NCI-H1105 treated with DMSO at 0.1 percent for 48 hours (cell line): ENCODE data around the gene NT5DC3.

Experiments used
- DNase-seq: peaks from one replicate; lab custom pipeline; 2025; lab: John Stamatoyannopoulos, UW

Gene NT5DC3

DNA sequence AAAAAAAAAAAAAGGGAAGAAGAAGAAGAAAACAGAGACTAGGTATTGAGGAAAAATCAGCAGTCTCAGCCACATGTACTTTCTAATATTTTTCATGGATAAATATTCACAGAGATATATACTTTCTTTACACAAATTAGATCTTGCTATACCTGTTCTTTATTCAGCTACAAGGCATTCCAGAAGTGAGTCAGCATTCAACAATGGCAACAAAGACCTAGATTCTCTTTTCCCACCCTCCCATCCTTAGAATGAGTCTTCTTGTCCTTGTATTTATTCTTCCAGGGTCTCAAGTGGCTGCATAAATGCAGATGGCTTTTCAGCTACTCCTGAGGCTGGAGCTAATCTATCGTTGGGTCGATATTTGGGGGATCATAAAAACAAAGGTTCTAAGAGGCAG is 93.0 kb downstream of the NT5DC3 start:
- DNase-seq = no peak

DNA sequence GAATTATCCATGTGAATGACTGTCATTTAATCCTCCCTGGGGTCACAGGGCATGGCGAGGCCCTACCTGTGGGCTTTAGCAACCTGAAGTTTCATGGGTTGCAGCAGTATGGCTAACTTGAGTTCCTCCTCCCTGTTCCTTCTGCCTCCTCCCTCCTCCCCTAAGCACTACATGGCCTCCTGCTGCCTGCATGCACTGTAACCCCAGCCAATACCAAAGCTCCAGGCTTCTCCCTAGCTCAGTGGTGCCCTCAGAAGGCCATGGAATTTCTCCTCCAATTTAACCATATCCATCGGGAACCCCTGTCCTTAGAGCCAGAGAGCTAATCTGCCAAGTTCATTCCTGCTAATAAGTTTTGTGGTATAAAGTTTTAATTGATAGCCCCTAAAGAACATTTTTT is 95.1 kb downstream of the NT5DC3 start:
- no peak for DNase-seq

DNA sequence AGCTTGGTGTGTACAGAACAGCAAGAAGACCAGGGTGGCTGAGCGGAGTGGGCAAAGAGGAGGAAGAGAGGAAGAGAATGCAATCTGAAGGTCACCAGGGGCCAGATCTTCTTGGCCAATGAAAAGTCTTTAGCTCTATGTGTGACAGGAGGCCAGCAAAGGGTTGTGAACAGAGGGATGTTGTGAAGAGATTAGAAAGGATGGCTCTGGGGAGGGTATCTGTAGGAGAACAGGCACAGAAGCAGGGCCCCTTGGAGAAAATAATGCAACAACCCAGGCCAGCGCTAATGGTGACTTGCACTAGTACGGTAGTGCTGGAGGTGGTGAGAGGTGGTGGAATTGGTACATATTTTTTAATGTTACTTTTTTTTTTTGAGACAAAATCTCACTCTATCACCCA is 97.2 kb downstream of the NT5DC3 start:
- no peak for DNase-seq

DNA sequence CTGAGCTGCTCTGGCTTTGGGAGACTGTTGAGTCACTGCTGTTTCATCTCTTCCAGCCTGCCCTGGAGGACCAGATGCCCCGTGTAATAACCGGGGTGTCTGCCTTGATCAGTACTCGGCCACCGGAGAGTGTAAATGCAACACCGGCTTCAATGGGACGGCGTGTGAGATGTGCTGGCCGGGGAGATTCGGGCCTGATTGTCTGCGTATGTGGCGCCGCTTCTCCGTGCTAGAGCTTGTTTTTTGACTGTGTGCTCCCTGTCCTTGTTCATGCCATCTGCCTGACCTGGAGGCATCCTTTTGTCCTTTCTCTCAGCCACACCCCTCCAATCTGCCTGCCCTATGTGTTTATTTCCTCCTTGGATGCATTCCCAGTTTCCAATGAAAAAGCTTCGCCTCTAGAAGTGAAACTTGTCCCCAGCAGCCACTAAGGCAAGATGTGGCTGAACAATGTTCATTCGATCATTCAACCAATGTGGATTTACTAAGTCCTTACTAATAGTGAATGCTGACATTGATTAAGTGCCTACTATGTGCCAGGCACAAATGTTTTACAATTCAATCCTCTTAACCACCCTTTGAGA is 98.6 kb downstream of the NT5DC3 start:
- DNase-seq = peak; percentile 97

DNA sequence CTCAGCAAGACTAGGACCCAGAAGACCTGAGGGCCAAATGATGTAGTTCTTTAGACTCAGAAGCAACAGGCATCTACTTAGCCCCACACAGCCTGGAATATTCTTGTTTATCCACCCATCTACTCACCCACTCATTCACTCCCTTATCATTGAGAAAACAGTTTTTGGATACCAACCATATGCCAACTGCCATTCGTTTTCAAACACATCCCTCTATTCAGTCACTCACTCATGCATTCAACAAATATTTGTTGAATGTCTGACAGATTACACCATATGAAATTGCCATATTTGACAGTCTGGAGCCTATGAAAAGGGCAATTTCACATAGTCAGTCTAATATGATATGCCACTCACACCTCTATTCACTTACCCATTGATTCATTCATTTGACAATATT is 103.2 kb downstream of the NT5DC3 start:
- no peak for DNase-seq

DNA sequence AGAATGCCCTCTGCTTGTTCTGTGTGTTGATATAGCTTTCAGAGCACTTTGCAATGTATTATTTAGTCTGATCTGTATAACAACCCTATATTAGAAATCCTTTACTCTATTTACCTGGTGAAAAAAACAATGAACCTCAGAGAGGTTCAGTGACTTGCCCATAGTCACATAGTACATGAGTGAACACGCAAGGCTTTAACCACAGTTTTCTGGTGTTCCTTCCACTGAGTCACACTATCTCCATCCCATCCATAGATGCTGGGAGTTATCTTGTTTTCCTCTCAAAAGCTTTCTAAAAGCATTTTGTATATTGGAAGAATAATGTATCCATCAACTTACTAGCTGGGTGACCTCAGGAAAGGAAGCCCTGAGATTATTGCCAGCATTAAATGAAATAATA is 104.5 kb downstream of the NT5DC3 start:
- DNase-seq = no peak

DNA sequence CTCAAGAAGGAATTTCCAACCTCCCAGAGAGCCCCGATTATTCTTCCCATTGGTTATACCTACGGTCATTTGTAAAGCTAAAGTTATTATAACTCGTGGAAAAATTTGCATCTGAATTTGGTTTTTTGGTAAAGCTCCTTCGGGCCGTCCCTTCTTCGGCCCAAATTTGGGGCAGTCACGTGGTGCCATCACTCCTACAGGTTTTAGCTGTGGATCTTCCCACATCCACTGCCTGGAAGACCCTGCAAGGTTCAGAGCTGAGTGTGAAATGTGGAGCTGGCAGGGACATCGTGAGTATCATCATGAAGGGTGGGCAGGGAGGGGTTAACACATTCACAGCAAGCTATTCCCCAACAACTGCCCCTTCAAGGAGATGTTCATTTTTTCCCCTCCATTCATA is 105.7 kb downstream of the NT5DC3 start:
- DNase-seq = no peak

DNA sequence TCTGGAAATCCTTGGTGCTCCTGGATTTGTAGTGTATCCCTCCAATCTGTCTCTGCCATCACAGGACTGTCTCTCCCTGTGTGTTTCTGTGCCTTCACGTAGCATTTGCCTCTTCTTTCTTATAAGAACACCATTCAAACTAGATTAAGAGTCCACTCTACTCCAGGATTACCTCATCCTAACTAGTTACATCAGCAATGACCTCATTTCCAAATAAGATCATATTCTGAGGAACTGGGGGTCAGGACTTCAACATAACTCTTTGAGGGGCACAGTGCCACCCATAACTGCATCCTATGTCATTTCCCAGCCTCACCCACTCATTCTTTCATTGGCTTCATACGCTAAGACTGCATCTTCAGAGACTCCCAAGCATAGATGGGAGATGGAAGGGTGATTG is 106.2 kb downstream of the NT5DC3 start:
- no peak for DNase-seq

DNA sequence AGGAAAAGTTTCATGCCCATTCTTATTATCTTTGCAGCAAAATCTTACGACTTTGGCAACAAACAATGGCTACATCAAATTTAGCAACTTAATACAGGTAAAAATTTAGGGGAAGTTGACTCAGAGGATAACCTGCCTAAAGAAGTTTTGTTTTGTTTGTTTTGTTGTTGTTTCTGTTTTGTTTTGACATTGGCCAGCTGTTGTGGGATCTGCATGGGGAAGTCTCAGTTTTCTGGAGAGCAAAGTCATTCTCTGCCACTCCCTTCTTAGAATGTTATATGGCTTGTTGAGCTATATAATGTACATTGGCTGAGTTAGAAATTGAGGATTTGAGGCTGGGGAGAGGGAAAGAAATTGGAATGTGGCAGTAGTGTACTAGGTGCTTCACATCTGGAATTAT is 109.5 kb downstream of the NT5DC3 start:
- DNase-seq = no peak

DNA sequence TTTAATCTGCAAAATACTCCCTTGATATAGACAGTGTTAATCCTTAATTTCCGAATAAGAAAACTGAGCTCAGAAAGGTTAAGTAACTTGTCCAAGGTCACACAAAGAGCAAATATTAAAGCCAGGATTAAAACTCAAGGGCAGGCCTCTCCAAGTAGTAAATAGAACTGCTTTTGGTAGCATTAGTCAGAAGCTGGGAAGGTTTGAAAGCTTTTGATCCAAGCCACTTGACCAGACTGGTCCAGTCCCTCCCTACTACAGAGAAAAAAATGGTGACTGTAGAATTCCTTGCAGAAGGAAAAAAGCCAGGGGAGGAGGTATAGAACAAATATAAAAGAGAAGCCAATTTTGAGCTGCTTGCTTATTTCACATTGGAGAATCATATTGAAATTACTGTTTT is 111.5 kb downstream of the NT5DC3 start:
- no peak for DNase-seq

DNA sequence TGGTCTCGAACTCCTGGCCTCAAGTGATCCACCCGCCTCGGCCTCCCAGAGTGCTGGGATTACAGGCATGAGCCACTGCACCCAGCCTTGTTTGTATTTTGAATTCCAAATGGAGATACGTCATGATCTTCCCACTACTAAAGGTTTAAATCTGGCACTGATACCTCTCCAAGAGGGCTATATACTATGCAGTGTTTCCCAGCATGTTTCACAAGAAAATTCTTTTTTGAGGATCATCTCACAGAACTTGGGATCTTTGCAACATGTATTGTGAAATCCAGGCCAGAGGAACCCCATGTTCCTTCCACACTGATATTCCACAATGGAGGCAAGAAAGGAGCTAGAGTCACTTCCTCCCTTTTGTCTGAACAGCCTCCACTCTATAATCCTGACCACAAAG is 112.7 kb downstream of the NT5DC3 start:
- no peak for DNase-seq

DNA sequence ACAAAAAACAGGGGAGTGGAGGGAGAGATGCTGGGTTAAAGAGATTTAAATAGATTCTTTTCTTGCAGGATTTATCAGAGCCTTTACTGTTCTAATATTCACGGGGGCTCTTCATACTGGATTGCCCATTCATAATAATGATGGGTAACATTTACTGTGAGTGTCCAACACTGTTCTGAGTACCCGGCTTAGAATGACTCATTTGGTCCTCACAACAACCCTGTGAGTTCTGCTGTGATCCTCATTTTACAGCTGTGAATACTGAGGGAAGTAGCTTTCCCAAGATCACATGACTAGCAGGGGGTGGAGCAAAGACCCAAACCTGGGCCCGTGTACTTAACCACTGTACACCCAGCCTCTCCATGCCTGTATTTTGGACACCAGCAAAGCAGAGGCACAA is 113.4 kb downstream of the NT5DC3 start:
- DNase-seq = no peak

DNA sequence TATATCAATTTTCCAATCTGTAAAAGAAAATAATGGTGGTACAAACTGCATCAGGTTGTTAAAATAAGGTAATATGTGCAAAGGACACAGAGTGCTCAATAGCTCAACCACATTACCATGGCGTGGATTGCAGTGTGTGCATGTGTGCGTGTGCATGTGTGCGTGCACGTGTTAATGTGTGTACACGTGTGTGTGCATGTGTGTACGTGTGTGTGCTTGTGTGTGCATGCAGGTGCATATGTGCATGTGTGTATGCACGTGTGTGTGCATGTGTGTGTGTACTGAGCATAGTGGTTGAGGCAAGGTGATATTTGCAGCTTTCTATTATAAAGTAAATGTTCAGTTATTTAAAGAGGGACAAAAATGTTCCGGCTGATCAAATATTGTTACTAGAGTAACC is 115.6 kb downstream of the NT5DC3 start:
- DNase-seq = no peak
